Fibroblast of lung (primary cell): Measurements from ENCODE around the gene CNTNAP5. TPM values are rescaled to one million over a fixed set of nuclear protein-coding genes. Genes with fewer than 3 reads are reported as not detected.

Experiments
- DNase-seq, 2 donors: peaks; one replicate each; pipeline versions ENCODE4 v3.0.0 to v3.0.0-alpha.2; 2010; ENCODE audit warnings: low read depth in 2 of 2
- H2AFZ ChIP-seq: 2 replicates; pipeline ENCODE4 v1.5.1; 2012; ENCODE audit warnings: low read length, control low read depth, inconsistent platforms
- H3K27ac ChIP-seq: 2 replicates; pipeline ENCODE4 v1.5.1; 2011; ENCODE audit warnings: low read length, control low read depth; ENCODE audit not compliant: insufficient read depth
- H3K27me3 ChIP-seq: 2 replicates; pipeline ENCODE4 v1.5.1; 2011; ENCODE audit warnings: mild to moderate bottlenecking, low read length; ENCODE audit not compliant: control insufficient read depth, insufficient read depth
- H3K36me3 ChIP-seq: 2 replicates; pipeline ENCODE4 v1.5.1; 2011; ENCODE audit warnings: low read length; ENCODE audit not compliant: control insufficient read depth, insufficient read depth
- H3K4me1 ChIP-seq: 2 replicates; pipeline ENCODE4 v1.5.1; 2011; ENCODE audit warnings: low read length; ENCODE audit not compliant: control insufficient read depth, insufficient read depth; ENCODE audit errors: extremely low read depth
- H3K4me2 ChIP-seq: 2 replicates; pipeline ENCODE4 v1.5.1; 2011; ENCODE audit warnings: low read length, control low read depth; ENCODE audit not compliant: insufficient read depth; ENCODE audit errors: extremely low read depth
- H3K4me3 ChIP-seq, 4 experiments: fragments of 200-600 bp in 1 of 4; sonication (generic) in 1 of 4; replicated peaks in 1 of 4; 2 replicates each; pipeline ENCODE4 v1.5.1; 2011 to 2016; ENCODE audit warnings: low read length in 4 of 4, low read depth in 3 of 4, mild to moderate bottlenecking in 3 of 4, control low read depth in 2 of 4, inconsistent platforms in 1 of 4, mixed read lengths in 1 of 4; ENCODE audit not compliant: insufficient read depth in 1 of 4; ENCODE audit errors: control extremely low read depth in 1 of 4
- H3K79me2 ChIP-seq: 2 replicates; pipeline ENCODE4 v1.5.1; 2012; ENCODE audit warnings: mild to moderate bottlenecking, low read length, inconsistent platforms; ENCODE audit not compliant: control insufficient read depth, insufficient read depth
- H3K9ac ChIP-seq: 2 replicates; pipeline ENCODE4 v1.5.1; 2011; ENCODE audit warnings: mild to moderate bottlenecking, low read length, control low read depth; ENCODE audit not compliant: insufficient read depth
- H3K9me3 ChIP-seq: 2 replicates; pipeline ENCODE4 v1.5.1; 2012; ENCODE audit warnings: low read depth, low read length; ENCODE audit not compliant: control insufficient read depth, insufficient read depth
- H4K20me1 ChIP-seq: 2 replicates; pipeline ENCODE4 v1.5.1; 2011; ENCODE audit warnings: low read length; ENCODE audit not compliant: control insufficient read depth, insufficient read depth; ENCODE audit errors: extremely low read depth
- EZH2 ChIP-seq: IDR thresholded peaks from 2 replicates; pipeline ENCODE4 v1.5.1; 2012; ENCODE audit warnings: low read length, control low read depth, mild to moderate bottlenecking; ENCODE audit errors: missing control alignments
- polyA plus RNA-seq, 2 donors: library from polyadenylated mRNA; depleted of rRNA in 1 of 2; stranded (reverse) in 1 of 2; unstranded in 1 of 2; fragments of >200 nt; gene quantifications; 2 replicates each; pipeline ENCODE4 v1.2.1, GENCODE V29; 2011 to 2012; ENCODE audit warnings: missing spikeins in 1 of 2
- total RNA-seq: library from RNA; depleted of rRNA; stranded (reverse); fragments of >200 nt; gene quantifications from 2 replicates; pipeline ENCODE4 v1.2.1, GENCODE V29; 2014
- TF ChIP-seq, protein P1 (sequence below), 2 donors: IDR thresholded peaks in 1 of 2; conservative IDR thresholded peaks in 1 of 2; 1 replicate in 1 of 2; 2 replicates in 1 of 2; pipeline ENCODE4 v1.5.1; 2011 to 2012; ENCODE audit warnings: low read length in 2 of 2, control low read depth in 1 of 2, inconsistent platforms in 1 of 2, low read depth in 1 of 2, mild to moderate bottlenecking in 1 of 2

Gene CNTNAP5
- total and polyA plus RNA-seq, 2 donors (not counting 1 experiment from before 2014, with no cell fraction given), result not detected

DNA sequence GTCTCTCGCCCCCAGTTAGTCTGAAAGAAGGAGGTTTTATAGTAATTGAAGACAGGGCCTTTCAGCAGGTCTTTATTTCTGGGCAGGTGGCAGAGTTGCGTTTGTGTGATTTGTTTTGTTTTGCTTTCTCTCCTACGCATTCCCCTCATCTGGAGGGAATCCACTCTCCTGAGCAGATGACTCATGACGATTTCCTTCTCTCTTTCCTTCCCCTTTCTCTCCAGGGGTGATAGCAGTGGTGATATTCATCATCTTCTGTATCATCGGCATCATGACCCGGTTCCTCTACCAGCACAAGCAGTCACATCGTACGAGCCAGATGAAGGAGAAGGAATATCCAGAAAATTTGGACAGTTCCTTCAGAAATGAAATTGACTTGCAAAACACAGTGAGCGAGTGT is 888.8 kb downstream of the CNTNAP5 start:
- no peak overlapping the region for H3K27ac ChIP-seq
- peak in 1 of 2 donors; percentile 27 for DNase-seq
- no peak overlapping the region for H3K4me2 ChIP-seq

DNA sequence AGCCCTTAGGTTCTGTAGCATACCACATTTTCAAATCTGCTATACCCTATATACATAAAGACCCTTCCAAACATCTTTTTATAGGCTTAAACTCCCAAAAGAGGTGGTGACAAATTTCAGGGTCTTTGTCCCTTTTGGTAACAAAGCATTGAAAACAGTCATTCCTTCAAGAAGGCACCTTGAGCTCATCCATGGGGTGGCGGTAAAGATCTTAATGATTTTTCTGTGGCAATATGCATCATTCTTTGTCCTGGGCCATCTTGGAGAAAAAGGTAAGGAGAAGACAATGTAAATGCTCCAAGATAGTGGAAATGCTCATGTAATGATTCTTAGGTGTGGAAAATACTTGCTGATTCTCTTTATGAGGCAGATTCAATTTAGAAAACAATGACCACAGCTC is 890.5 kb downstream of the CNTNAP5 start:
- Histone ChIP-seq H3K4me2 (no peak overlapping the region), H3K4me1 (no peaks in the 10 kb centered on the region), H3K9me3 (no peaks in the 10 kb centered on the region), H3K4me3 (no peak overlapping the region), H3K79me2 (no peaks in the 10 kb centered on the region), H3K27ac (no peak overlapping the region), H4K20me1 (no peaks in the 10 kb centered on the region), H3K27me3 (no peaks in the 10 kb centered on the region), H3K9ac (no peak overlapping the region), H2AFZ (no peak overlapping the region), H3K36me3 (no peaks in the 10 kb centered on the region)
- TF ChIP-seq EZH2, result no peak
- TF ChIP-seq, protein P1, sequence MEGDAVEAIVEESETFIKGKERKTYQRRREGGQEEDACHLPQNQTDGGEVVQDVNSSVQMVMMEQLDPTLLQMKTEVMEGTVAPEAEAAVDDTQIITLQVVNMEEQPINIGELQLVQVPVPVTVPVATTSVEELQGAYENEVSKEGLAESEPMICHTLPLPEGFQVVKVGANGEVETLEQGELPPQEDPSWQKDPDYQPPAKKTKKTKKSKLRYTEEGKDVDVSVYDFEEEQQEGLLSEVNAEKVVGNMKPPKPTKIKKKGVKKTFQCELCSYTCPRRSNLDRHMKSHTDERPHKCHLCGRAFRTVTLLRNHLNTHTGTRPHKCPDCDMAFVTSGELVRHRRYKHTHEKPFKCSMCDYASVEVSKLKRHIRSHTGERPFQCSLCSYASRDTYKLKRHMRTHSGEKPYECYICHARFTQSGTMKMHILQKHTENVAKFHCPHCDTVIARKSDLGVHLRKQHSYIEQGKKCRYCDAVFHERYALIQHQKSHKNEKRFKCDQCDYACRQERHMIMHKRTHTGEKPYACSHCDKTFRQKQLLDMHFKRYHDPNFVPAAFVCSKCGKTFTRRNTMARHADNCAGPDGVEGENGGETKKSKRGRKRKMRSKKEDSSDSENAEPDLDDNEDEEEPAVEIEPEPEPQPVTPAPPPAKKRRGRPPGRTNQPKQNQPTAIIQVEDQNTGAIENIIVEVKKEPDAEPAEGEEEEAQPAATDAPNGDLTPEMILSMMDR (conservative IDR thresholded peaks at IDR 0.05 in 1 of 2, IDR thresholded peaks at IDR 0.05 in 1 of 2; ENCODE audit: low read depth in 1 of 2, low read length in 2 of 2), result no peak
- DNase-seq, result no peak

More for the DNA sequence above, 888.8 kb downstream of the CNTNAP5 start:
- no peak overlapping the region for H2AFZ ChIP-seq
- H3K79me2 ChIP-seq, result no peaks in the 10 kb centered on the region
- no peaks in the 10 kb centered on the region for H4K20me1 ChIP-seq
- H3K36me3 ChIP-seq, result no peaks in the 10 kb centered on the region
- no peak overlapping the region for H3K4me3 ChIP-seq
- no peak overlapping the region for H3K9ac ChIP-seq
- H3K4me1 ChIP-seq, result no peaks in the 10 kb centered on the region
- no peaks in the 10 kb centered on the region for H3K9me3 ChIP-seq
- H3K27me3 ChIP-seq, result no peaks in the 10 kb centered on the region
- TF ChIP-seq, protein P1 (conservative IDR thresholded peaks at IDR 0.05 in 1 of 2, IDR thresholded peaks at IDR 0.05 in 1 of 2; ENCODE audit: low read depth in 1 of 2, low read length in 2 of 2), result no peak
- no peak for TF ChIP-seq EZH2

- Histone ChIP-seq H3K27ac (no peak overlapping the region), H3K9me3 (no peaks in the 10 kb centered on the region), H3K79me2 (no peaks in the 10 kb centered on the region), H3K36me3 (no peaks in the 10 kb centered on the region), H3K27me3 (no peaks in the 10 kb centered on the region), H3K9ac (no peak overlapping the region), H3K4me2 (no peak overlapping the region), H3K4me3 (no peak overlapping the region), H3K4me1 (no peaks in the 10 kb centered on the region), H4K20me1 (no peaks in the 10 kb centered on the region), H2AFZ (no peak overlapping the region)
- TF ChIP-seq, protein P1 (conservative IDR thresholded peaks at IDR 0.05 in 1 of 2, IDR thresholded peaks at IDR 0.05 in 1 of 2; ENCODE audit: low read depth in 1 of 2, low read length in 2 of 2), result no peak
- TF ChIP-seq EZH2, result no peak
- no peak for DNase-seq
Measured at GRCh38 chr2:124919296-124919695, 894.2 kb downstream of the CNTNAP5 start.
